Measurements from ENCODE around the gene NBPF6.
"Not testable (repeated sequence)": the region's sequence is repeated elsewhere in the genome, so short reads cannot be mapped to it uniquely, and the experiment has no call there.

DNA sequence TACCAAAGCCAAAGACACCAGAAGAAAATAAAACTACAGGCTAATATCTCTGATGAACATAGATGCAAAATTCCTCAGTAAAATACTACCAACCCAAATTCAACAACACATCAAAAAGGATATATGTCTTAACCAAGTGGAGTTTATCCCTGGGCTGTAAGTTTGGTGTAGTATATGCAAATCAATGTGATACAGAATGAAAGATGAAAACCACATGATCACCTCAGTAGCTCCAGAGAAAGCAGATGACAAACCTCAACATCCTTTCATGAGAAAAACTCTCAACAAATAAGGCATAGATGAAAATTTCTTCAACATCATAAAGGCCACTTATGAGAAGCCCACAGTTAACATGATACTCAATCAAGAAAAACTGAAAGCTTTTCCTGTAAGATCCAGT lies 11.6 kb upstream of the NBPF6 start:
- TF ChIP-seq, protein P1, sequence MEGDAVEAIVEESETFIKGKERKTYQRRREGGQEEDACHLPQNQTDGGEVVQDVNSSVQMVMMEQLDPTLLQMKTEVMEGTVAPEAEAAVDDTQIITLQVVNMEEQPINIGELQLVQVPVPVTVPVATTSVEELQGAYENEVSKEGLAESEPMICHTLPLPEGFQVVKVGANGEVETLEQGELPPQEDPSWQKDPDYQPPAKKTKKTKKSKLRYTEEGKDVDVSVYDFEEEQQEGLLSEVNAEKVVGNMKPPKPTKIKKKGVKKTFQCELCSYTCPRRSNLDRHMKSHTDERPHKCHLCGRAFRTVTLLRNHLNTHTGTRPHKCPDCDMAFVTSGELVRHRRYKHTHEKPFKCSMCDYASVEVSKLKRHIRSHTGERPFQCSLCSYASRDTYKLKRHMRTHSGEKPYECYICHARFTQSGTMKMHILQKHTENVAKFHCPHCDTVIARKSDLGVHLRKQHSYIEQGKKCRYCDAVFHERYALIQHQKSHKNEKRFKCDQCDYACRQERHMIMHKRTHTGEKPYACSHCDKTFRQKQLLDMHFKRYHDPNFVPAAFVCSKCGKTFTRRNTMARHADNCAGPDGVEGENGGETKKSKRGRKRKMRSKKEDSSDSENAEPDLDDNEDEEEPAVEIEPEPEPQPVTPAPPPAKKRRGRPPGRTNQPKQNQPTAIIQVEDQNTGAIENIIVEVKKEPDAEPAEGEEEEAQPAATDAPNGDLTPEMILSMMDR (IDR thresholded peaks at IDR 0.05; ENCODE audit: insufficient read depth, low read depth, low read length): not testable (repeated sequence)
- not testable (repeated sequence) for TF ChIP-seq EZH2 (IDR thresholded peaks at IDR 0.05; ENCODE audit: insufficient read depth, low read length)

Data from astrocyte (in vitro differentiated cells and primary cell).